ENCODE data around the gene UBR1.

DNA sequence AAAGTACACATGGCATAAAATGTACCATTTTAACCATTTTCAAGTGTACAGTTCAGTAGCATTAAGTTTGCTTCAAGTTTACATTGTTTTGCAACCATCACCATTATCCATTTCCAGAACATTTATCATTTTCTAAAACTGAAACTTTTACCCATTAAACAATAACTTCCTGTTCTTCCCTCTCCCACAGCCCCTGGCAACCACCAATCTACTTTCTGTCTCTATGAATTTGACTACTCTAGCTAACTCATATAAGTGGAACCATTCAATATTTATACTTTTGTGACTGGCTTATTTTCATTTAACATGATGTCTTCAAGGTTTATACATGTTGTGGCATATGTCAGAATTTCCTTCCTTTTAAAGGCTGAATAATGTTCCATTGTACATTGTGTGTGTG lies 47.4 kb upstream of the UBR1 start:
- TF ChIP-seq, protein P1, sequence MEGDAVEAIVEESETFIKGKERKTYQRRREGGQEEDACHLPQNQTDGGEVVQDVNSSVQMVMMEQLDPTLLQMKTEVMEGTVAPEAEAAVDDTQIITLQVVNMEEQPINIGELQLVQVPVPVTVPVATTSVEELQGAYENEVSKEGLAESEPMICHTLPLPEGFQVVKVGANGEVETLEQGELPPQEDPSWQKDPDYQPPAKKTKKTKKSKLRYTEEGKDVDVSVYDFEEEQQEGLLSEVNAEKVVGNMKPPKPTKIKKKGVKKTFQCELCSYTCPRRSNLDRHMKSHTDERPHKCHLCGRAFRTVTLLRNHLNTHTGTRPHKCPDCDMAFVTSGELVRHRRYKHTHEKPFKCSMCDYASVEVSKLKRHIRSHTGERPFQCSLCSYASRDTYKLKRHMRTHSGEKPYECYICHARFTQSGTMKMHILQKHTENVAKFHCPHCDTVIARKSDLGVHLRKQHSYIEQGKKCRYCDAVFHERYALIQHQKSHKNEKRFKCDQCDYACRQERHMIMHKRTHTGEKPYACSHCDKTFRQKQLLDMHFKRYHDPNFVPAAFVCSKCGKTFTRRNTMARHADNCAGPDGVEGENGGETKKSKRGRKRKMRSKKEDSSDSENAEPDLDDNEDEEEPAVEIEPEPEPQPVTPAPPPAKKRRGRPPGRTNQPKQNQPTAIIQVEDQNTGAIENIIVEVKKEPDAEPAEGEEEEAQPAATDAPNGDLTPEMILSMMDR (conservative IDR thresholded peaks at IDR 0.05 in 1 of 2, IDR thresholded peaks at IDR 0.05 in 1 of 2; ENCODE audit: low read depth in 1 of 2, low read length in 2 of 2) = no peak
- no peak for TF ChIP-seq EZH2 (IDR thresholded peaks at IDR 0.05; ENCODE audit: low read length, missing control alignments)
